GM19238 (cell line): ENCODE data around the gene CTSZ.
"Not testable (repeated sequence)": the region's sequence is repeated elsewhere in the genome, so short reads cannot be mapped to it uniquely, and the experiment has no call there.

Experiments used
- DNase-seq: peaks from one replicate; pipeline ENCODE4 v3.0.0; 2011; ENCODE audit warnings: low spot score; ENCODE audit not compliant: insufficient read length

Gene CTSZ

DNA sequence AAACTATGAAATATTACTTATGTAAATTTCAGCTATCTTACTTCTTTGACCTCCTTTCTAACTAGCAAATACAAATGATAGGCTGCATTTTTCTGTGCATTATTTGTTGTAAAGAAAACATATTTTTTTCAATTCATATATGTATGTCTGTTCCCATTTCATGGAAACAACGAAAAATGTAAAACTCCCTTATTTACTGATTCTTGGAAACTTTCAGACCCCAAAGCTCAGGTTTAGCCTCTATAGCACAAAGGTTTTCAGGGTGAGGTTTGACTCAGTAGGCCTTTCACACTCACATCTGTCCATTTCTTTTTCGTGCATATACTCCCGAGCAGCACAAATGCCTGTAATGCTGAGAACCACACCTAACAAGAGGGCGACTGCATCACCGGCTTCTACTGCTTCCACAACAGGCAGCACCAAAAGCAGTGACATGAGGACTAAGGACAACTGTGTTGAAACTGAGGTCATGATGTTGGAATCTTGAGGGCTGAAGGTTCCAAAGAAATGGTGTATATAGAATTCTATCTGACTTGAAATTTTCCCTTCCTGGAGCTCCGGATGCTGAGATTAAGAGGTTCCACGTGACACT lies 59.2 kb downstream of the CTSZ start:
- DNase-seq, result not testable (repeated sequence)

DNA sequence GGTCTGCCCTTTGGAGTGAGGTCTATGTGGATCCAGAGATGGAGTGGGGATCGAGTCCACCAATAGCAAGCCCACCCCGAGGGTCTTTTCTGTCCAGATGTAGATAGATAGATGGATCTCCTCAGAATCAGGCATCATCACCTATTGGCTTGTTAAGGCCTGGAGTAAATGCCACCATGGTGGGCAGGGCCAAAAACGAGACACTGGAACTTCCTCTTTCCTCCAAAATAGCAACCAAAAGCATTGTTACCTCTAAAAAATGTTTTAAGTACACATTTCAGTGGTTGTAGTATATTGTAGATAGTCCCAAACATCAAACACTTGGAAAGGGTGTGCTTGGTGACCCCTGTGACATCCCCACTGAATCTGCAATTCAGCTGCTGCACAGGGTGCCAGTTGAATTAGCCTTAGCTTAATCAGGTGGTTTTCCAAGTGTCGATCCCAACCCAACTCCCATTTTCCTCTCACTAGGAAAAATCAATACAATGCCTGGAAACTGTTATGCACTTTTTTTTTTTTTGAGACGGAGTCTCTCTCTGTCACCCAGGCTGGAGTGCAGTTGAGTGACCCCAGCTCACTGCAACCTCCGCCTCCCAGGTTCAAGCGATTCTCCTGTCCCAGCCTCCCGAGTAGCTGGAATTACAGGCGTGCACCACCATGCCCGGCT lies 61.0 kb downstream of the CTSZ start:
- DNase-seq, result no peak
